ENCODE results near the gene NCAM1.

The NCAM1 gene

GRCh38 chr11:113193946-113194345 is 232.7 kb downstream of the NCAM1 start:
- Histone ChIP-seq H3K79me1 (ENCODE audit: low read depth, low read length) (no peaks in the 10 kb centered on the region), H3K4me1 (ENCODE audit: control insufficient read depth in 2 of 2, insufficient read depth in 1 of 2, low read depth in 1 of 2, low read length in 2 of 2) (peaks cover 0 to 15% of the 10 kb centered on the region in 2 donors), H3K4ac (ENCODE audit: low read length) (no peak overlapping the region), H2BK12ac (ENCODE audit: low read length) (no peak overlapping the region), H3K23ac (ENCODE audit: low read depth, low read length, poor library complexity) (no peak overlapping the region), H3K36me3 (replicated peaks in 1 of 2; ENCODE audit: control insufficient read depth in 2 of 2, insufficient read depth in 2 of 2, low read length in 2 of 2) (no peaks in the 10 kb centered on the region), H2AK5ac (ENCODE audit: low read depth, low read length) (no peak overlapping the region), H4K91ac (ENCODE audit: low read depth, low read length, poor library complexity) (no peak overlapping the region), H3K27ac (replicated peaks; ENCODE audit: low read length) (no peak overlapping the region), H3K4me3 (ENCODE audit: low read length in 2 of 2) (no peak overlapping the region), H3K14ac (ENCODE audit: low read length) (no peak overlapping the region), H2BK15ac (ENCODE audit: low read length) (no peak overlapping the region), H3K9ac (ENCODE audit: low read depth, low read length, poor library complexity) (no peak overlapping the region), H2BK120ac (ENCODE audit: low read depth, low read length) (no peak overlapping the region), H3K4me2 (ENCODE audit: insufficient read depth, low read length, poor library complexity, severe bottlenecking) (no peak overlapping the region), H2AFZ (ENCODE audit: low read length) (no peak overlapping the region), H2BK5ac (ENCODE audit: low read length) (no peak overlapping the region), H3K9me3 (replicated peaks in 1 of 2; ENCODE audit: control insufficient read depth in 2 of 2, insufficient read depth in 1 of 2, low read depth in 1 of 2, low read length in 2 of 2) (no peaks in the 10 kb centered on the region), H4K8ac (ENCODE audit: low read depth, low read length) (no peak overlapping the region), H3K27me3 (ENCODE audit: control insufficient read depth in 3 of 3, insufficient read depth in 3 of 3, low read depth in 1 of 3, low read length in 3 of 3) (no peaks in the 10 kb centered on the region), H3K18ac (ENCODE audit: low read length) (no peak overlapping the region)
- no CpG with 5 or more reads among the region's 5 CpGs for WGBS, 2 donors (ENCODE audit: extremely low coverage in 2 of 2, insufficient read length in 2 of 2, insufficient replicate concordance in 1 of 2)
- DNase-seq (ENCODE audit: low spot score): no peak

- Histone ChIP-seq H2BK5ac (ENCODE audit: low read length) (no peak overlapping the region), H2BK120ac (ENCODE audit: low read depth, low read length) (no peak overlapping the region), H3K9me3 (replicated peaks in 1 of 2; ENCODE audit: control insufficient read depth in 2 of 2, insufficient read depth in 1 of 2, low read depth in 1 of 2, low read length in 2 of 2) (no peaks in the 10 kb centered on the region), H3K4me1 (ENCODE audit: control insufficient read depth in 2 of 2, insufficient read depth in 1 of 2, low read depth in 1 of 2, low read length in 2 of 2) (peaks cover 0 to 24% of the 10 kb centered on the region in 2 donors), H3K4me2 (ENCODE audit: insufficient read depth, low read length, poor library complexity, severe bottlenecking) (no peak overlapping the region), H3K79me1 (ENCODE audit: low read depth, low read length) (no peaks in the 10 kb centered on the region), H3K9ac (ENCODE audit: low read depth, low read length, poor library complexity) (no peak overlapping the region), H2AK5ac (ENCODE audit: low read depth, low read length) (no peak overlapping the region), H3K18ac (ENCODE audit: low read length) (no peak overlapping the region), H2BK12ac (ENCODE audit: low read length) (no peak overlapping the region), H3K36me3 (replicated peaks in 1 of 2; ENCODE audit: control insufficient read depth in 2 of 2, insufficient read depth in 2 of 2, low read length in 2 of 2) (no peaks in the 10 kb centered on the region), H3K14ac (ENCODE audit: low read length) (no peak overlapping the region), H4K8ac (ENCODE audit: low read depth, low read length) (no peak overlapping the region), H3K27ac (replicated peaks; ENCODE audit: low read length) (no peak overlapping the region), H2AFZ (ENCODE audit: low read length) (no peak overlapping the region), H2BK15ac (ENCODE audit: low read length) (no peak overlapping the region), H3K27me3 (ENCODE audit: control insufficient read depth in 3 of 3, insufficient read depth in 3 of 3, low read depth in 1 of 3, low read length in 3 of 3) (no peaks in the 10 kb centered on the region), H3K23ac (ENCODE audit: low read depth, low read length, poor library complexity) (no peak overlapping the region), H4K91ac (ENCODE audit: low read depth, low read length, poor library complexity) (no peak overlapping the region), H3K4me3 (ENCODE audit: low read length in 2 of 2) (no peak overlapping the region), H3K4ac (ENCODE audit: low read length) (no peak overlapping the region)
- no CpG with 5 or more reads among the region's 3 CpGs for WGBS, 2 donors (ENCODE audit: extremely low coverage in 2 of 2, insufficient read length in 2 of 2, insufficient replicate concordance in 1 of 2)
- no peak for DNase-seq (ENCODE audit: low spot score)
Observed at GRCh38 chr11:113195728-113196127, 234.5 kb downstream of the NCAM1 start.

GRCh38 chr11:113197446-113197845 is 236.2 kb downstream of the NCAM1 start:
- Histone ChIP-seq H2AFZ (ENCODE audit: low read length) (no peak overlapping the region), H3K9me3 (replicated peaks in 1 of 2; ENCODE audit: control insufficient read depth in 2 of 2, insufficient read depth in 1 of 2, low read depth in 1 of 2, low read length in 2 of 2) (no peaks in the 10 kb centered on the region), H2BK12ac (ENCODE audit: low read length) (no peak overlapping the region), H3K4me2 (ENCODE audit: insufficient read depth, low read length, poor library complexity, severe bottlenecking) (no peak overlapping the region), H2AK5ac (ENCODE audit: low read depth, low read length) (no peak overlapping the region), H3K4ac (ENCODE audit: low read length) (no peak overlapping the region), H3K9ac (ENCODE audit: low read depth, low read length, poor library complexity) (no peak overlapping the region), H4K8ac (ENCODE audit: low read depth, low read length) (no peak overlapping the region), H2BK120ac (ENCODE audit: low read depth, low read length) (no peak overlapping the region), H3K14ac (ENCODE audit: low read length) (no peak overlapping the region), H3K23ac (ENCODE audit: low read depth, low read length, poor library complexity) (no peak overlapping the region), H2BK15ac (ENCODE audit: low read length) (no peak overlapping the region), H3K27ac (replicated peaks; ENCODE audit: low read length) (no peak overlapping the region), H3K79me1 (ENCODE audit: low read depth, low read length) (no peaks in the 10 kb centered on the region), H3K27me3 (ENCODE audit: control insufficient read depth in 3 of 3, insufficient read depth in 3 of 3, low read depth in 1 of 3, low read length in 3 of 3) (no peaks in the 10 kb centered on the region), H4K91ac (ENCODE audit: low read depth, low read length, poor library complexity) (no peak overlapping the region), H3K4me1 (ENCODE audit: control insufficient read depth in 2 of 2, insufficient read depth in 1 of 2, low read depth in 1 of 2, low read length in 2 of 2) (peaks cover 0 to 25% of the 10 kb centered on the region in 2 donors), H3K18ac (ENCODE audit: low read length) (no peak overlapping the region), H2BK5ac (ENCODE audit: low read length) (no peak overlapping the region), H3K36me3 (replicated peaks in 1 of 2; ENCODE audit: control insufficient read depth in 2 of 2, insufficient read depth in 2 of 2, low read length in 2 of 2) (no peaks in the 10 kb centered on the region), H3K4me3 (ENCODE audit: low read length in 2 of 2) (no peak overlapping the region)
- no CpG with 5 or more reads among the region's 3 CpGs for WGBS, 2 donors (ENCODE audit: extremely low coverage in 2 of 2, insufficient read length in 2 of 2, insufficient replicate concordance in 1 of 2)
- DNase-seq (ENCODE audit: low spot score): no peak

- no CpG with 5 or more reads among the region's 10 CpGs for WGBS, 2 donors (ENCODE audit: extremely low coverage in 2 of 2, insufficient read length in 2 of 2, insufficient replicate concordance in 1 of 2)
Observed at GRCh38 chr11:113198972-113199661, 237.9 kb downstream of the NCAM1 start.

More at GRCh38 chr11:113198972-113199661, 237.9 kb downstream of the NCAM1 start:
- no peak overlapping the region for H2BK120ac ChIP-seq (ENCODE audit: low read depth, low read length)
- no peak overlapping the region for H2BK12ac ChIP-seq (ENCODE audit: low read length)
- peaks cover 0 to 18% of the 10 kb centered on the region in 2 donors for H3K4me1 ChIP-seq (ENCODE audit: control insufficient read depth in 2 of 2, insufficient read depth in 1 of 2, low read depth in 1 of 2, low read length in 2 of 2)
- no peak overlapping the region for H3K18ac ChIP-seq (ENCODE audit: low read length)
- H3K27me3 ChIP-seq (ENCODE audit: control insufficient read depth in 3 of 3, insufficient read depth in 3 of 3, low read depth in 1 of 3, low read length in 3 of 3): no peaks in the 10 kb centered on the region
- H3K4ac ChIP-seq (ENCODE audit: low read length): no peak overlapping the region
- H3K23ac ChIP-seq (ENCODE audit: low read depth, low read length, poor library complexity): no peak overlapping the region
- H3K36me3 ChIP-seq (replicated peaks in 1 of 2; ENCODE audit: control insufficient read depth in 2 of 2, insufficient read depth in 2 of 2, low read length in 2 of 2): no peaks in the 10 kb centered on the region
- DNase-seq (ENCODE audit: low spot score): no peak
- H2BK15ac ChIP-seq (ENCODE audit: low read length): no peak overlapping the region
- H4K8ac ChIP-seq (ENCODE audit: low read depth, low read length): no peak overlapping the region
- no peaks in the 10 kb centered on the region for H3K79me1 ChIP-seq (ENCODE audit: low read depth, low read length)
- no peak overlapping the region for H3K4me3 ChIP-seq (ENCODE audit: low read length in 2 of 2)
- H3K9me3 ChIP-seq (replicated peaks in 1 of 2; ENCODE audit: control insufficient read depth in 2 of 2, insufficient read depth in 1 of 2, low read depth in 1 of 2, low read length in 2 of 2): no peaks in the 10 kb centered on the region
- no peak overlapping the region for H2BK5ac ChIP-seq (ENCODE audit: low read length)
- no peak overlapping the region for H2AFZ ChIP-seq (ENCODE audit: low read length)
- no peak overlapping the region for H3K4me2 ChIP-seq (ENCODE audit: insufficient read depth, low read length, poor library complexity, severe bottlenecking)
- no peak overlapping the region for H3K27ac ChIP-seq (replicated peaks; ENCODE audit: low read length)
- no peak overlapping the region for H2AK5ac ChIP-seq (ENCODE audit: low read depth, low read length)
- no peak overlapping the region for H3K9ac ChIP-seq (ENCODE audit: low read depth, low read length, poor library complexity)
- no peak overlapping the region for H4K91ac ChIP-seq (ENCODE audit: low read depth, low read length, poor library complexity)
- H3K14ac ChIP-seq (ENCODE audit: low read length): no peak overlapping the region

Data from neuronal stem cell (in vitro differentiated cells).